ENCODE measurements around the gene SBF2.

DNA sequence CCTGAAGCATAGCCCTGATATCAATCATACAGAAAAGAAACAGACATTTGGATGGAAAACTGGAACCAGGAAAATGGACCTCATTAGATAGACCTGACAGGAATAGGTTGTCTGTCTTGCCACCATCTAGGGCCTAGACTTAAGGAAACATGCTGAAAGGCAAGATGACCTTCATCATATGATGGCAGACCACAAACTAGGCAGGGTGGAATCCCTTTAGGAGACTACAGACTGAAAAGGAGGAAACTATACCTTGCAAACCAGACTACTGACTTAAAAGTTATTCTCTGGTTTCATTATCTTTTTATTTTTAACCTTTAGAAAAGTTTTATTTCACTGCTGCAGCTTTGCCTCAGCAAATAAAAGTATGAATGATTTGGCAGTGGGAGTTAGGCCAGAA, 20.3 kb downstream of the SBF2 start:
- no peak for TF ChIP-seq POLR2A (IDR thresholded peaks at IDR 0.05)
- TF ChIP-seq CTCF (IDR thresholded peaks at IDR 0.05 in 8 of 11, conservative IDR thresholded peaks at IDR 0.05 in 3 of 11), result no peak

Data from spleen (tissue), 7 donors.